ENCODE data around the gene PCAT7.
"Not testable (repeated sequence)": the region's sequence is repeated elsewhere in the genome, so short reads cannot be mapped to it uniquely, and the experiment has no call there.

Gene PCAT7

DNA sequence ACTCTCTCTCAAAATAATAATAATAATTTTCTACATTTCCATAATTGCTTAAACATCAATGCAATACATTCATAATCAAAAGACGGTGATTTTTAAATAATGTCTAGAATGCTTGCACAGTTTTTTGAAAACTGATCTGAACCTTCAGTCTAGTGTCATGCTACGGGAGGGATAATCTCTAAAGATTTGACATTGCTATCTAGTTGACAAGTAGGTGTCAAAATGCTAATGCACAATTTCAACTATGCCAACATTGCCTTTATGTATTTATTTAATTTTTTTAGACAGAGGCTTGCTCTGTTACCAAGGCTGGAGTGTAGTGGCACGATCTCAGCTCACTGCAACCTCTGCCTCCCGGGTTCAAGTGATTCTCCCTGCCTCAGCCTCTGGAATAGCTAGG lies 16.0 kb upstream of the PCAT7 start:
- DNase-seq (ENCODE audit: low spot score): no peak
- TF ChIP-seq, protein P1, sequence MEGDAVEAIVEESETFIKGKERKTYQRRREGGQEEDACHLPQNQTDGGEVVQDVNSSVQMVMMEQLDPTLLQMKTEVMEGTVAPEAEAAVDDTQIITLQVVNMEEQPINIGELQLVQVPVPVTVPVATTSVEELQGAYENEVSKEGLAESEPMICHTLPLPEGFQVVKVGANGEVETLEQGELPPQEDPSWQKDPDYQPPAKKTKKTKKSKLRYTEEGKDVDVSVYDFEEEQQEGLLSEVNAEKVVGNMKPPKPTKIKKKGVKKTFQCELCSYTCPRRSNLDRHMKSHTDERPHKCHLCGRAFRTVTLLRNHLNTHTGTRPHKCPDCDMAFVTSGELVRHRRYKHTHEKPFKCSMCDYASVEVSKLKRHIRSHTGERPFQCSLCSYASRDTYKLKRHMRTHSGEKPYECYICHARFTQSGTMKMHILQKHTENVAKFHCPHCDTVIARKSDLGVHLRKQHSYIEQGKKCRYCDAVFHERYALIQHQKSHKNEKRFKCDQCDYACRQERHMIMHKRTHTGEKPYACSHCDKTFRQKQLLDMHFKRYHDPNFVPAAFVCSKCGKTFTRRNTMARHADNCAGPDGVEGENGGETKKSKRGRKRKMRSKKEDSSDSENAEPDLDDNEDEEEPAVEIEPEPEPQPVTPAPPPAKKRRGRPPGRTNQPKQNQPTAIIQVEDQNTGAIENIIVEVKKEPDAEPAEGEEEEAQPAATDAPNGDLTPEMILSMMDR (IDR thresholded peaks at IDR 0.05; ENCODE audit: extremely low read depth, missing control alignments): no peak

DNA sequence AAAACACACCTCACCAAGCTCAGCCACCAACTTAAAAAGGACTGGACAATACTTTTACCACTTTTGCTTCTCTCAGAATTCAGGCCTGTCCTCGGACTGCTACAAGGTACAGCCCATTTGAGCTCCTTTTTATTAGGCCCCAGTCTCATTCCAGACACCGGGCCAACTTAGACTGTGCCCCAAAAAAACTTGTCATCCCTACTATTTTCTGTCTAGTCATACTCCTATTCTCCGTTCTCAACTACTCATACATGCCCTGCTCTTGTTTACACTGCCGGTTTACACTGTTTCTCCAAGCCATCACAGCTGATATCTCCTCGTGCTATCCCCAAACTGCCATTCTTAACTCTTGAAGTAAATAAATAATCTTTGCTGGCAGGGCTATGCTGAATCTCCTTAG lies 10.5 kb upstream of the PCAT7 start:
- DNase-seq (ENCODE audit: low spot score): not testable (repeated sequence)

DNA sequence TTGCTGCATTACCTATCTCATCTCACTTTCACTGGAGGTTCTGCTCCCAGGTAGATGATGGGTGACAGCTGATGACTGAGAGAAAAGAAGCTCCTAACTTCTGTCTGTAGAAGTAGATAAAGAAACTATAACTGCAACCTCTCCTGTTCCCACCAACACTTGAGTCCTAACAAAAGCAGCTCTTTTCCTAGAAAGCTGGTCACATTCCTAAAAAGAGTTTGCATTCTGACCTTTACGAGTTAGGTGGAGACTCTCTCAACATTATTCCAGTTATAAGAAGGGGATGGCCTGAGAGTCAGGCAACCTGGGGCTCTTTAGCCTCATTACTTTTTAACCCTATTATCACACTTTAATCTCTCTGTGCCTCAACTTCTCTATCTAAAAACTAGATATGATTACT lies 8.9 kb upstream of the PCAT7 start:
- no peak for DNase-seq (ENCODE audit: low spot score)
- TF ChIP-seq, protein P1 (IDR thresholded peaks at IDR 0.05; ENCODE audit: extremely low read depth, missing control alignments): no peak

DNA sequence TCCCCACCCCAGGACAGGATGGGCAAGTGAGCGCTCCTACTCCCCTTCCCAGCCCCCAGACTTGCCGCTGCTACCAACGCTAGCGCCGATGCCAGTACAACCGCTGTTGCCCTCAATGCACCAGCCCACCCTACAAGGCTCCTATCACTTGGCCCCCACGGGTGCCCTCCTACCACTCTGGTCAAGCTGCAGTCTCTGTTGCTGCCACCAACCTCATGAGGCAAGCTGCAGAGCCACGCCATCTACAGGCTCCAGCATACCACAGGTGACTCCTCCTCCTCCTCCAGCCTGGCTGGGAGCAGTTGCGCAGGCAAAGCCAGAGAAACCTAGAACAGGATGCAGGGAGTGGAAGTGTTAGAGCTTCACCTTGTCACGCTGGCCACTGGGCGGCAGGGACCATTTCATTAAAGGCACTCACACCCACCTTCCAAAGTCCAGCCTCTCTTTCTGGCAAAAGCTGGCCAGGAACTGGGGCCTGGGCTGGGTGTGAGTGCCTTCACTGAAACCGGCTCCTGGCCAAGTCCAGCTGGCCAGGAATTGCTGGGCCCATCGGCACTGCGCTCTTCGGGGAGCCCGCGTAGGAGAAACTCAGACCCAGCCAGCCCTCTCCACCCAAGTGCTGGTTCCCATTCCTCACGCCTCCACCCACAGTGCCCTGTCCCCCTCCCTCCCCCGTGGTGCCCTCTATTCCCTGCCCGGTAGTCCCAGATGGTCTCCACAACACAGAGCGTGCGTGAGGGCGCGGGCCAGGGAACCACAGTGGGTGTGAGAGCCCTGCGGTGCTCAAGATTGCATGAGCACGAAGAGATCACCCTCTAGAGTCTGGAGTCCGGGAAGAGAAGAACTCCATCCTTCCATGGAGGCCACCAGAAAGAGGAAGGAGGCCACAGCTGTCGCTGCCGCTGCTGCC lies 1.6 kb upstream of the PCAT7 start:
- TF ChIP-seq, protein P1 (IDR thresholded peaks at IDR 0.05; ENCODE audit: extremely low read depth, missing control alignments): no peak
- no peak for DNase-seq (ENCODE audit: low spot score)

DNA sequence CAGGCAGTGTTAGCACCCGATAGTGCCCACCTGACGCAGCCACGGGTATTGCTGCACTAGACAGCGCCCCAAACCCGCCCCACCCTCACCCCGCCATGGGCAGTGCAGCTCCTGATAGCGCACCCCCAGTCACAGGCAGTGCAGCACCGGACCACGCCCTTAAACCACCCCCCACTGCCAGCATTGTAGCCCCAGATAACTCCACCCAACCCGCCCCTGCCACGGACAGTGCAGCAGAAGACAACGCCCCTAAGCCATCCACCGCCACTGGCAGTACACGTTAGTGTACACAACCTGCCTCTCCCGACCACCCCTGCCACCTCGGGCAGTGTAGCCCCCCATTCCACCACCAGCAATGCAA lies 825 bp upstream of the PCAT7 start:
- DNase-seq (ENCODE audit: low spot score): no peak
- TF ChIP-seq, protein P1 (IDR thresholded peaks at IDR 0.05; ENCODE audit: extremely low read depth, missing control alignments): no peak

DNA sequence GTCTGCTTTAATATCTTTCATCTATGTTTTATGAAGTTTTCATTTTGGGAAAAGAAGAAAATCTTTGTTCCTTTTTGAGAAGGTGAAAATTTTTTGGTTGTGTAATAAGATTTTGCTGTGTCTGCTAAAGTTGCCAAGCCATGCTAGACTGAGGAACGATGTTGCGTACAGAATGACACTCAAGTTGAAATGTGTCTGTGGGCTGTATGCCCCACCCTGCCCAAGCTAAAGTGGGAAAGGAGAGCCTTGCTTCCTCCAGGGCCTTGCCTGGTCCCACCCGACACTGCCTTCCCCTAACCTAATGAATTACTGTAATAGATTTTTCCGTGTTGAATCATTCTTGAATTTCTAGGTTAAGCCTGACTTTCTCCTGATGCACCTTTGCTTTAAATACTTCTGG lies 2.5 kb downstream of the PCAT7 start:
- no peak for DNase-seq (ENCODE audit: low spot score)
- TF ChIP-seq, protein P1 (IDR thresholded peaks at IDR 0.05; ENCODE audit: extremely low read depth, missing control alignments): no peak

DNA sequence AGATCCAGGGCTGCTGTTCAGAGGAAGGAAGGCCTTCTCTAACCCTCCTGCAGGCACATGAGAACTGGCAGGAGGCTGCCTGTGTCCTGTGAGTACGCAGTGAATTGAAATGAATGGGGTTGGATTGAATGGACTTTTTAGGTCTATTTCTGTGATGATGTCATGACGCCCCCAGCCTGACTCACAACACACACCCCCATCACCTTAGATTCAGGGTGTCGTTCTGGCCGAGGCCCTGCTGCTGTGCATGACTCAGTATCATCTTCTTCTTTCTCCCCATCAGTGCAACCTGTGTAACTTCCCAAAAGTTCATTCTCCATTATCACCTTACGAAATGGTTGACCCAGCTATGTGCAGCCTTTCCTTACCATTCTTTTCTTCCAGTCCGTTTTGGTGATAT lies 5.4 kb downstream of the PCAT7 start:
- TF ChIP-seq, protein P1 (IDR thresholded peaks at IDR 0.05; ENCODE audit: extremely low read depth, missing control alignments): no peak
- DNase-seq (ENCODE audit: low spot score): no peak

DNA sequence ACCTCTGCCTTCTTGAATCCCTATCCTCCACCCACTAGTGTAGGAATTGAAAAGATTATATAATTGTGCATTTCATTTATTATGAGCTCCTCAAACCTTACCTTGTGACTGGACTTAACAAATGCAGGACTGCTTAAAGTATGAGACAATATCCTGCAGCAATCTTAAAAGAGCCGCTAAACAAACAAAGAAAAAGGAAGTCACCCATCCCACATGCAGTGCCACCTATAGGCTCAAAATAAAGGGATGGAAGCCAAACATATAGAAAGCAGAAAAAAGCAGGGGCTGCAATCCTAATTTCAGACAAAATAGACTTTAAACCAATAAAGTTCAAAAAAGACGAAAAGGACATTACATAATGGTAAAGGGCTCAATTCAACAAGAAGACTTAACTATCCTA lies 8.7 kb downstream of the PCAT7 start:
- no peak for DNase-seq (ENCODE audit: low spot score)
- TF ChIP-seq, protein P1 (IDR thresholded peaks at IDR 0.05; ENCODE audit: extremely low read depth, missing control alignments): no peak

DNA sequence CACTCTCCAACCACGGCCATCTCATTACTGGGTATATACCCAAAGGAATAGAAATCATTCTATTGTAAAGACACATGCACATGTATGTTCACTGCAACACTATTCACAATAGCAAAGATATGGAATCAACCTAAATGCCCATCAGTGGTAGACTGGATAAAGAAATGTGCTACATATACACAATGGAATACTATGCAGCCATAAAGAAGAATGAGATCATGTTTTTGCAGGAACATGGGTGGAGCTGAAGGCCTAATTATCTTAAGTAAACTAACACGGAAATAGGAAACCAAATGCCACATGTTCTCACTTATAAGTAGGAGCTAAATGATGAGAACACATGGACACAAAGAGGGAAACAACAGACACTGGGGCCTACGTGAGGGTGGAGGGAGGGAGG lies 9.4 kb downstream of the PCAT7 start:
- not testable (repeated sequence) for DNase-seq (ENCODE audit: low spot score)

All from GM20000 (cell line).